22Rv1 (cell line): Measurements from ENCODE around the gene EXD2.
"Not testable (repeated sequence)": the region's sequence is repeated elsewhere in the genome, so short reads cannot be mapped to it uniquely, and the experiment has no call there.

Source experiments
- H3K27ac ChIP-seq: fragments of 450-650 bp; 2 replicates; pipeline ENCODE4 v1.5.1; 2017
- CTCF ChIP-seq: fragments of 450-650 bp; IDR thresholded peaks from 2 replicates; pipeline ENCODE4 v1.5.1; 2017; ENCODE audit warnings: mild to moderate bottlenecking
- ZFX ChIP-seq: fragments of 450-650 bp; IDR thresholded peaks from 2 replicates; pipeline ENCODE4 v1.6.1; 2017; ENCODE audit warnings: antibody characterized with exemption, borderline replicate concordance

The EXD2 gene

GRCh38 chr14:69152902-69153151 lies 38.5 kb upstream of the EXD2 start, which contains the start of gene DCAF5:
Gene DCAF5 (minus strand): TSS chr14:69153119. CDS start chr14:69152978, 141 bp downstream.
- peak within 1 kb of the TSS; percentile 68 for H3K27ac ChIP-seq
- TF ChIP-seq CTCF, result no peak
- no peak for TF ChIP-seq ZFX

- TF ChIP-seq ZFX, result no peak
- peak overlapping the region; percentile 68 for H3K27ac ChIP-seq
Observed at GRCh38 chr14:69153152-69153872, 38.0 kb upstream of the EXD2 start.

- H3K27ac ChIP-seq, result no peak overlapping the region
- no peak for TF ChIP-seq CTCF
- no peak for TF ChIP-seq ZFX
Observed at GRCh38 chr14:69153873-69154270, 37.4 kb upstream of the EXD2 start.

- TF ChIP-seq ZFX (no peak), CTCF (no peak)
- no peak overlapping the region for H3K27ac ChIP-seq
Observed at GRCh38 chr14:69154779-69155178, 36.5 kb upstream of the EXD2 start.

GRCh38 chr14:69156224-69156623 lies 35.1 kb upstream of the EXD2 start:
- H3K27ac ChIP-seq, result no peak overlapping the region
- TF ChIP-seq ZFX, result no peak
- TF ChIP-seq CTCF, result no peak

GRCh38 chr14:69161590-69161989 lies 29.7 kb upstream of the EXD2 start:
- H3K27ac ChIP-seq, result no peak overlapping the region
- TF ChIP-seq CTCF (no peak), ZFX (no peak)

GRCh38 chr14:69165787-69166186 lies 25.5 kb upstream of the EXD2 start:
- H3K27ac ChIP-seq, result not testable (repeated sequence)

GRCh38 chr14:69170839-69171238 lies 20.5 kb upstream of the EXD2 start:
- no peak overlapping the region for H3K27ac ChIP-seq
- TF ChIP-seq ZFX (no peak), CTCF (no peak)

- TF ChIP-seq CTCF, result no peak
- TF ChIP-seq ZFX, result no peak
- no peak overlapping the region for H3K27ac ChIP-seq
Observed at GRCh38 chr14:69171569-69171968, 19.7 kb upstream of the EXD2 start.
